Measurements from ENCODE around the gene STAM.

STAM gene

DNA sequence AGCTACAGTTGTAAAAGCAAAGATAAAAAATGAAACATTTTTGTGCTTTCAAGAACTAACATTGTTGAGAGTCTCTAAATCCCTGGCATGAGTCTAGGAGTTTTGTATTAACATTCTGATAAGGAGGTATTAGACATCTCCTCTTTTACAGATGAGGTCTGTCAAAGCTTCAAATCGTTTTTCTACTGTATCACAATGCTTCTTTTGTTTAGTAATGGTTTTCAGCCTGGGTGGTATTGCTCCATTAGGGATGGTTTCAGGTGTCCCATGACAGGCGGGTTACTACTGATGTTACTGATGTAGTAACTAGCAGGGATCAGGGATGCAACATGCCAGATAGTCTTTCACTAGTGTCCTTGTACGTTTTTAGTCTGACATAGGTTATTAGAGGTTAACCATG, 27.4 kb downstream of the STAM start:
- DNase-seq (ENCODE audit: low read depth) = no peak
- no peak overlapping the region for H3K4me3 ChIP-seq (ENCODE audit: control insufficient read depth, low read depth, low read length)
- TF ChIP-seq, protein P1, sequence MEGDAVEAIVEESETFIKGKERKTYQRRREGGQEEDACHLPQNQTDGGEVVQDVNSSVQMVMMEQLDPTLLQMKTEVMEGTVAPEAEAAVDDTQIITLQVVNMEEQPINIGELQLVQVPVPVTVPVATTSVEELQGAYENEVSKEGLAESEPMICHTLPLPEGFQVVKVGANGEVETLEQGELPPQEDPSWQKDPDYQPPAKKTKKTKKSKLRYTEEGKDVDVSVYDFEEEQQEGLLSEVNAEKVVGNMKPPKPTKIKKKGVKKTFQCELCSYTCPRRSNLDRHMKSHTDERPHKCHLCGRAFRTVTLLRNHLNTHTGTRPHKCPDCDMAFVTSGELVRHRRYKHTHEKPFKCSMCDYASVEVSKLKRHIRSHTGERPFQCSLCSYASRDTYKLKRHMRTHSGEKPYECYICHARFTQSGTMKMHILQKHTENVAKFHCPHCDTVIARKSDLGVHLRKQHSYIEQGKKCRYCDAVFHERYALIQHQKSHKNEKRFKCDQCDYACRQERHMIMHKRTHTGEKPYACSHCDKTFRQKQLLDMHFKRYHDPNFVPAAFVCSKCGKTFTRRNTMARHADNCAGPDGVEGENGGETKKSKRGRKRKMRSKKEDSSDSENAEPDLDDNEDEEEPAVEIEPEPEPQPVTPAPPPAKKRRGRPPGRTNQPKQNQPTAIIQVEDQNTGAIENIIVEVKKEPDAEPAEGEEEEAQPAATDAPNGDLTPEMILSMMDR (conservative IDR thresholded peaks at IDR 0.05; ENCODE audit: control insufficient read depth, insufficient read depth, low read depth, low read length) = no peak

DNA sequence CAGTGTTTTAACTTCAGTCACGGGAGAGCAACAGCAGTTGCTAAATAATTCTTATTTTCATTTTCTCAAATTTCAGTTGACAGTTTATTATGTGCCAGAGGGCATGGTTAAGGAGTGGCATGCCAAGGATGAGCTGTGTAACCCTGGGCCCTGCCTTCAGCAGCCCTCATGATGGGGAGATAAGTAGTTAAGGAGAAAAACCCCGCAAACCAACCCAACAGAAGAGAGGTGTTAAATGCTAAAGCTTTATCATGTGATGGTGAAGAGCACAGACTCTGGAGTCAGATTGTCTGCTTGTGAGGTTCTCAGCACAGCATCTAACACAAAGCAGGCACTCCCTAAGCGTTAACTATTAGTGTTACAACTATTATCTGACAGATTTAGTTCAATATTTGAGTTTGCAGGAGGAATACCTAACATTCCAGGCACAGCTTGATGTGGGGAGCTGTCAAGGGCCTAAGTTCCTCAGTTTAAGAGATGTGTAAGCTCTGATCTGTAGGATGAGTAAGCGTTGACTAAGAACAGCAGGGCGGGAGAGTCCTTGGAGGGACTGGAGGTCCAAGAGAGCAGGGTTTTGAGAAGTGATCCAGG, 29.6 kb downstream of the STAM start:
- TF ChIP-seq, protein P1 (conservative IDR thresholded peaks at IDR 0.05; ENCODE audit: control insufficient read depth, insufficient read depth, low read depth, low read length) = no peak
- no peak overlapping the region for H3K4me3 ChIP-seq (ENCODE audit: control insufficient read depth, low read depth, low read length)
- peak; percentile 93 for DNase-seq (ENCODE audit: low read depth)

DNA sequence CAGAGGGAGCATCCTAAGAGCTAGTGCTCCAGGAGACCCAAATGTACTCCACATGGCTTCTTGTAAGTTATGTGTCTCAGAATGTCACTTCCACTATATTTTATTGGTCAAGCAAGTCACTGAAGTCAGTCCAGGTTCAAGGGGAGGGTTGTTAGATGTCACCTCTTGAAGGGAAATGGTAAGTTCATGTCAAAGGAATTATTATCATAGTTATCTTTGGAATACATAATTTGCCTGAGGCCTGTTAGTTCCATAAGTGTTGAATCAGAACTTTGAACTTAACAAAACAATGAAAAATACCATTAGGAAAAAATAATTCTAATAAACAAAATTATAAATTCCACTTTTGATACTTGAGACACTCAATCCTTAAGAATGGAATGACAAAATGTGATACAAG, 30.6 kb downstream of the STAM start:
- DNase-seq (ENCODE audit: low read depth) = no peak
- H3K4me3 ChIP-seq (ENCODE audit: control insufficient read depth, low read depth, low read length) = no peak overlapping the region
- TF ChIP-seq, protein P1 (conservative IDR thresholded peaks at IDR 0.05; ENCODE audit: control insufficient read depth, insufficient read depth, low read depth, low read length) = no peak

DNA sequence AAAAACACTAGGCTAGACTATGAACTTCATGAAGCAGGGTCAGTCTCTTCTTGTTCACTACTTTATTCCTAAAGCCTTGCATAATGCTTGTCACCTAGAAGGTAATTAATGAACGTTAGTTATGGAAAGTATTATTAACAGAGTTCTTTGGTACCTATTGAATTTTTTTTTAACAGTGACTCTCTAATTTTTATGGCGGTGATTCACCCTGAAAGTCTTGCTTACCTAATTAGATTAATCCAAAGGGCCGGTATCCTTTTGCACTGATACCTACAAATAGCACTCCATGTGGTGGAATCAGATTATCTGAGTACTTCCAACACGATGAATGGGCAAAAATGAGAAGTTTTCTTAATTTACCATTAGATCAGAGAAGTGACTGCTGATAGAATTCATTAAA, 31.7 kb downstream of the STAM start:
- peak; percentile 17 for DNase-seq (ENCODE audit: low read depth)
- H3K4me3 ChIP-seq (ENCODE audit: control insufficient read depth, low read depth, low read length) = no peak overlapping the region
- TF ChIP-seq, protein P1 (conservative IDR thresholded peaks at IDR 0.05; ENCODE audit: control insufficient read depth, insufficient read depth, low read depth, low read length) = no peak

DNA sequence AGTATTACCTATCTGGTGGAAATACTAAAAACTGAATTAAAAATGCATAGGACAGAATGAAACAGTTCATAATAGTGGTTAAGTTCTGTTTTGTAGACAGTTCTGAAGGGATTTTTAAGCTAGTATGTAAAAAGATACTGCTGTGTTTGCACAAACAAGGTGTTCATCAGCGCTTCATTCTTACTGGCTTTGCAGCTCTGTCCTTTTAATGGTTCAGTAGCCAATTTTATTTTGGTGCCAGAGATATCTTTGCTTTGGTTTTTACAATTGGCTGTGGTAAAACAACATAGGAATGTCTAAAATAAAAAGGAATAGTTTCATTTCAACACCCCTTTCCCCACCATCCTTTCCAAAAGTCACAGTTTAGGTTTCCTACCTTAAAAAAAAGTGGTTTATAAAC, 33.0 kb downstream of the STAM start:
- DNase-seq (ENCODE audit: low read depth) = no peak
- H3K4me3 ChIP-seq (ENCODE audit: control insufficient read depth, low read depth, low read length) = no peak overlapping the region
- TF ChIP-seq, protein P1 (conservative IDR thresholded peaks at IDR 0.05; ENCODE audit: control insufficient read depth, insufficient read depth, low read depth, low read length) = no peak

DNA sequence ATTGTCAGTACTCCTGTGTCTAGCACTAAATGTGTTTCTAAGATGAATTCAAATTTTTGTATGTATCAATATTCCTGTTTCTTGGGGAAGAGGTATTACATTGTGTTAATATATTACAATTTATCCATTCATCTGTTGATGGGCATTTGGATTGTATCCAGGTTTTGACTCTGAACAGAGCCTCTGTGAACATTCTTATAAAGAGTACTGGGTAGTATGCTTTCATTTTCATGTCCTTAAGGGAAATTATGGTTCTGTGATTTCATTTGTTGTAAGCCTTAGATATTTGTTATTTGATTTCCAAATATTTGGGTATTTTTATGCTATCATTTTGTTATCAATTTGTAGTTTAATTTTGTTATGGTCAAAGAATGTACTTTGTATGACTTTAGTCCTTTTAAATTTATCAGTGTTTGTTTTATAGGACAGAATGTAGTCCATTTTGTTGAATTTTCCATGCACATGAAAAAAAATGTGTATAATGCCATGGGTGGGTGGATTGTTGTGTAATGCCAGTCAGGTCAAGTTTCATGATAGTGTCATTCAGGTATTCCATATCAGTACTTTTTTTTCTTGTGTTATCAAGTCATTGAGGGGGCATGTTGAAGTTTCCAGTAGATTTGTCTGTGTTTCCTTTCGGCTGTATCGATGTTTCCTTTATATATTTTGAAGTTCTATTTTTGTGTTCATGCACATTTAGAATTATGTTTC, 38.4 kb downstream of the STAM start:
- H3K4me3 ChIP-seq (ENCODE audit: control insufficient read depth, low read depth, low read length) = no peak overlapping the region
- TF ChIP-seq, protein P1 (conservative IDR thresholded peaks at IDR 0.05; ENCODE audit: control insufficient read depth, insufficient read depth, low read depth, low read length) = no peak
- no peak for DNase-seq (ENCODE audit: low read depth)
